Activated CD8-positive, alpha-beta memory T cell treated with anti-CD3 and anti-CD28 coated beads for 36 hours (primary cell): ENCODE data around the gene FAM135A. TPM values are rescaled to one million over a fixed set of nuclear protein-coding genes. Genes with fewer than 3 reads are reported as not detected.
"Not testable (repeated sequence)": the region's sequence is repeated elsewhere in the genome, so short reads cannot be mapped to it uniquely, and the experiment has no call there.

Experiments used
- CTCF ChIA-PET: fragments of 350-600 bp; sonication (Branson Sonifier 250); formaldehyde crosslinking; loops from one replicate; lab custom pipeline; 2021; ENCODE audit warnings: antibody characterized with exemption; lab: Charles Lee
- POLR2A ChIA-PET: fragments of 350-600 bp; sonication (Branson Sonifier 250); formaldehyde crosslinking; loops from one replicate; lab custom pipeline; 2021; ENCODE audit warnings: antibody characterized with exemption; lab: Charles Lee
- total RNA-seq, 2 experiments: library from RNA; stranded (reverse); gene quantifications; one replicate each; pipeline ENCODE4 v1.2.3, GENCODE V29; 2021

The FAM135A gene
- total RNA-seq, 2 experiments from 2014 or later: 6.0 to 6.9 TPM

GRCh38 chr6:70518723-70519122 lies 105.4 kb downstream of the FAM135A start:
- POLR2A ChIA-PET: no interaction called here

DNA sequence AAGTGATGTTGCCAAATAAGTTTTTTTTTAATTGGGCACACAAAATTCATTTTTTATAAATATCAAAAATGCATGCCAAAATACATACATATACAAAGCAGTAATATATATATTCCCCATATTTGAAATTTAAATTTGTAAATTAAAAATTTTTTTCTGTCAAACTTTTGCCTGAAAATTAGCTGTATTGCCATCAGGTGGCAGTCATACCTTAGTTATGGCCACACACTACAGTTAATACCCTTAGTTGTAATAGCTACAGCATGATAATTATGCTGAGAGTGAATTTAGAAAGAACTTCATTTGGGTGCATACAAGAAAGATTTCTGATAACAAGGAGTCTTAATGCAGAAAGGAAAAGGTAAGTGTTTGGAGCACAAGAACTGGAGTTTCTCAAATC lies 107.3 kb downstream of the FAM135A start:
- ChIA-PET POLR2A (no interaction called here), CTCF (interaction anchor here (1.4 kb wide), 1 partner anchor 166 kb away, joined by 5 read pairs; no protein-coding TSS in a partner anchor)

More at GRCh38 chr6:70518723-70519122, 105.4 kb downstream of the FAM135A start:
- CTCF ChIA-PET: no interaction called here

GRCh38 chr6:70524721-70525286 lies 111.5 kb downstream of the FAM135A start:
- ChIA-PET CTCF (interaction anchor here (0.5 kb wide), 1 partner anchor 273 kb away, joined by 3 read pairs; no protein-coding TSS in a partner anchor), POLR2A (no interaction called here)

DNA sequence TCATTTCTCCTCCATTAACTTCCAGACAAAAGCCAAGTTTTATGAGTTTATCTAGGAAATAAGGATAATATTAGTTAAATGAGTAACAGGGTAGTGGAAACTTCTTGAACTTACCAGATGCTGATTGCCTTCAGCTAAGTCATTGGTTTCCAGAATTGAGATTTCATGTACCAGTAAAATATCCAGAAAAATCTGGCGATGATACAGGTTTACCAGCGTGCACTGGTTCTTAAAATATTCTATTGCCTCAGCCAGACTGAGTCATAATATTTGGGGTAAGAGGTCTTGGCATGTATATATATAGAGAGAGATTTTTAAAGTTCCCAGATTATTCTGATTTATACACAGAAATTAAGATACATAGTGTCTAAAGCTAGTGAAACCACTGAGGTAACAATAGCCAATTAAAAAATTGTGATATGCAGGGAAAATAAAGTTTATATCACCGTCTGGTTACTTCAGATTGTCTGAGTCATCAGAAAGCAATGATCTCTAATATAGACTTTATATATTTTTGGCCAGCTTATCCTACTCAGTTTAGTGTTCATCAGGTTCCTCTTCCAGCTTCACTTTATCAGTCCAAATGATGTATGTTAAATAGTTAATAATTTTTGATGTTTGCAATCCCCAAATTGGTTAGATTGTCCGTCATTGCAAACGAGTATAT lies 113.9 kb downstream of the FAM135A start:
- ChIA-PET CTCF (no interaction called here), POLR2A (no interaction called here)

DNA sequence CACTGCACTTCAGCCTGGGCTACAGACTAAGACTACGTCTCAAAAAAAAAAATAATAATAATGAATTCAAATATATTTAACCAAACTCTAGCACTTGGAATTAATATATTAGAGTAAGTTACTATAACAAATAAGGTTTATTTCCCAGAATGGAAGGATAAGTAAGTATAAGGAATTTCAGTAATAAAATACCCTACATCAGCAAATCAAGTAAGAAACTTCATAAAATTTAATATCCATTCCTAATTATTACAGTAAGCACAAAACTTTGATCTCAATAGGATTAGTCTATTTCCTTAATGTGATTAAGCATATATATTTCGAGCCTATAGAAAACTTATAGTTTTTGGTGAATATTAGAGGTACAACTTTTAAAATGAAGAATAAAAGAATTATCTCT lies 116.7 kb downstream of the FAM135A start:
- ChIA-PET POLR2A (no interaction called here), CTCF (no interaction called here)

DNA sequence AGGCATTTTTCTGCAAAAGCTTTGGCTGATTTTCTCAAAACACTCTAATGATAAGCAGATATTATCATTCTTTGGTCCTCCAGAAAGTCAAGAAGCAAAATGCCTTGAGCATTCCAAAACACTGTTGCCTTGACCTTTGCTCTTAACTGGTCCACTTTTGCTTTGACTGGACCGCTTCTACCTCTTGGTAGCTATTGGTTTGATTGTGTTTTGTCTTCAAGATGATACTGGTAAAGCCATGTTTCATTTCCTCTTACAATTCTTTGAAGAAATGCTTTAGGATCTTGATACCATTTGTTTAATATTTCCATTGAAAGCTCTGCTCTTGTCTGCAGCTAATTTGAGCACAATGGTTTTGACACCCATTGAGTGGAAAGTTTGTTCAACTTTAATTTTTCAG lies 117.8 kb downstream of the FAM135A start:
- ChIA-PET POLR2A (no interaction called here), CTCF (no interaction called here)

DNA sequence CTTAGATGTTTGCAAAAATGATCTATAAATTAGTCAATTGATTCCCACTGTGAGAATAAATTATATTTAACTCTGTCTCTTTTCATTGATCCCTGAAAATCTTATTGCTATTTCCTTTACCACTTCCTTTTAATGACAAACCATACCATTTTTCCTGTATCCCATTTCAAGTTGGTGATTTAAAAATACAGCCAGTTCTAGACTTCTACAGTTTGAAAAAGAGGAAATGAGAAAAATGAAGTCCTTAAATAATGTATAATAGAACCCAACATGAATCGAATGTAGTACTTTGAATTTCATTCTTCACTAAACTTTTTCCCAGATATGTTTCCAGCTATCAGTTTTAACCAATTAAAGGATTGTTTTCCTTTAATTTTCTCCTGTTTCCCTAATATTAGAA lies 124.0 kb downstream of the FAM135A start:
- ChIA-PET CTCF (no interaction called here), POLR2A (no interaction called here)

GRCh38 chr6:70538376-70538775 lies 125.1 kb downstream of the FAM135A start:
- ChIA-PET POLR2A (no interaction called here), CTCF (no interaction called here)

DNA sequence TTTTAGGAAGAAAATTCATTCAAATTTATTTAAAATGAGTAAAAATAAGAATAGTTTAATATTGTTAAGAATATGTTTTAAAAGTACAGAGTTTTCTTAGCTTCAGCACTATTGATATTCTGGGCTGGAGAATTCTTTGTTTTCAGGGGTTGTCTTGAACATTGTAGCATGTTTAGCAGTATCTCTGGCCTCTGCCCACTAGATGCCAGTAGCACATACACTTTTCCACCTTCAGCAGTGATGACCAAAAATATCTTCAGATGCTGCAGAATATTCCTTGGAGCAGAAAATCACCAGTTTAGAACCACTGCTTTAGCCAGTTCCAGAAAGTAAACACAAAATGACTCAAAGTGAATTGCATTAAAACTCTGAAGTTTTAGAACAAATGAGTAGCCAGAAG lies 134.0 kb downstream of the FAM135A start:
- ChIA-PET POLR2A (no interaction called here), CTCF (no interaction called here)

- ChIA-PET POLR2A (no interaction called here), CTCF (no interaction called here)
Measured at GRCh38 chr6:70547905-70548304, 134.6 kb downstream of the FAM135A start.

- ChIA-PET POLR2A (no interaction called here), CTCF (no interaction called here)
Measured at GRCh38 chr6:70549327-70549726, 136.0 kb downstream of the FAM135A start.

DNA sequence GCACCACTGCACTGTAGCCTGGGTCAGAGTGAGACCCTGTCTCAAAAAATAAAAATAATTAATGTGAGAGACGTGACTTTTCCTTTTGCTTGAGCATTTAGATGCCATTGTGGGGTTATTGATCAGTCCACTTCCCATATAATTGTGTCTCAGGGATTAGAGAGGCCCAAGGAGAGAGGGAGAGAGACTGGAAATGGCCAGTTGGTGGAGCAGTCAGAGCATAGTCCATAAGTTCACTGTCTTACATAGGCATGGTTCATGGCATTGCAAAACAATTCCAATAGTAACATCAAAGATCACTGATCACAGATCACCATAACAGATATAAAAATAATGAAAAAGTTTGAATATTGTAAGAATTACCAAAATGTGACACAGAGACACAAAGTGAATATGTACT lies 138.3 kb downstream of the FAM135A start:
- ChIA-PET POLR2A (no interaction called here), CTCF (no interaction called here)

- CTCF ChIA-PET, POLR2A ChIA-PET: not testable (repeated sequence)
Measured at GRCh38 chr6:70552286-70552940, 139.1 kb downstream of the FAM135A start.

- ChIA-PET POLR2A (no interaction called here), CTCF (no interaction called here)
Measured at GRCh38 chr6:70552974-70553373, 139.7 kb downstream of the FAM135A start.

GRCh38 chr6:70557998-70558397 lies 144.7 kb downstream of the FAM135A start:
- ChIA-PET CTCF (interaction anchor here (1.6 to 1.7 kb wide), 2 partner anchors 9 to 129 kb away, joined by 3 to 7 read pairs; partner anchors contain the start of gene SDHAF4), POLR2A (no interaction called here)

DNA sequence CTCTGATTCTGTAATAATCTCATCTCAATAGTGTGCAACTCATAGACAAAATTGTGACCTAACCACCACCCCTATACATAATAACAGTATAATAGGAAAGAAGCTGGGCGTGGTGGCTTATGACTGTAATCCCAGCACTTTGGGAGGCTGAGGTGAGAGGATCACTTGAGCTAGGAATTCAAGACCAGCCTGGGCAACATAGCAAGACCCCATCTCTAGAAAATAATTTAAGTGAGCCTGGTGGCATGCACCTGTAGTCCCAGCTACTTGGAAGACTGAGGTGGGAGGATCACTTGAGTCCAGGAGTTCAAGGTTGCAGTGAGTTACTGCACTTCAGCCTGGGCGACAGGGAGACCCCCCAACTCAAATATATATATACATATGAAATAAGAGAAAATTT lies 149.1 kb downstream of the FAM135A start:
- CTCF ChIA-PET, POLR2A ChIA-PET: not testable (repeated sequence)

DNA sequence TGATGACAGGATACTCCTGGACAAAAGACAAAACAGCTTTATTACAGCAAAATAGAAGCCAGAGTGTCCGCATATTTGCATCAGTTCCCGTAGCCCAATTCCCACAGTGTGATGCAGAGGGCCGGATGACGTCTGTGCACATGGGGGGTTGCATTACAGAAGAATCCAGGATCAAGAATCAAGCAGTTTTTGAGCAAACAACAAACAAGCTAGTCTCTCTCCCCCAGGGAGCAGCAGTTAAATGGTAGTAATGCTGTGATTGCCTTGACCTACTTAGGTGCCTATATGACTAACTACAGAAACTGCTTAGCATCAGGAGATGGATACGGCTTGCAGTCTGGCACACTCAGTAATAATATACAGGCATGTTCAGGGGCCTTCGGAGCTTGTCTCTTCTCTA lies 150.2 kb downstream of the FAM135A start:
- CTCF ChIA-PET: interaction anchor here (0.6 kb wide), 1 partner anchor 114 kb away, joined by 4 read pairs; no protein-coding TSS in a partner anchor
- POLR2A ChIA-PET: interaction anchor here (0.6 kb wide), 1 partner anchor 148 kb away, joined by 4 read pairs; no protein-coding TSS in a partner anchor

DNA sequence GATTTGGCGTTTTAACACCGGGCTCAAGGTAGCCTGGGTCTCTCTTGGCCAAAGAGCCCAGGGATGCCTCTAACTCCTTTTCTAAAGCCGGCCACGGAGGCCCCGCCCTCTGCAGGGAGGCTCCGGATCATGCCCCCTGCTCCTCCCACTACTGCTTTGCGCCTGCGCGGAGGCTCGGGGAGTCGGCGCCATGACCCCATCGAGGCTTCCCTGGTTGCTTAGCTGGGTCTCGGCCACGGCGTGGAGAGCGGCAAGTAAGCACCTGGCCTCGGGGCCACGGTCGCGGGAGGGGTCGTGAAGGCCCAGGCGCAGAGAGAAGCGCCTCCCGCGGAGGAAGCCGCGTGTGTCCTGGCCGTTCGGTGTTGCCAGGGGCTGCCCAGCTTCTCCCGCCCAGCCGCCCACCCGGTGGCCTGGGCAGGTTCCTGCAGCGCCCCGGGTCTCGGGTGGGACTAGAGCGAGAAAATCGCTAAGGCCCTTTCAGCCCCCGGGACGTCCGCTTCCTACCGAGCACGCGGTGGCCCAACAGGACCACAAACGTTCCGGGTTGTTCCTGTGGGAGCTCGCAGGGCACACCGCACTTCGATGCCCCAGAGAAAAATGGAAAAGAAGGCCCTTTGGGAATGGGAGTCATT lies 153.6 kb downstream of the FAM135A start, which contains the start of gene SDHAF4:
Gene SDHAF4, plus strand, starts transcription at position 180 of the 632 bp plus-strand sequence. Its CDS starts 11 bp downstream, at position 191.
- ChIA-PET CTCF (interaction anchor here (1.4 kb wide), 1 partner anchor 9 kb away, joined by 7 read pairs; no protein-coding TSS in a partner anchor), POLR2A (no interaction called here)

- POLR2A ChIA-PET: no interaction called here
- CTCF ChIA-PET: no interaction called here
Measured at GRCh38 chr6:70574643-70575042, 161.3 kb downstream of the FAM135A start.
